Activated T-helper 2 cell treated with anti-CD3 and anti-CD28 coated beads, Interferon-gamma antibody, Interleukin-2, Interleukin-4, amounts not matched to agents 10 μg/mL and 5 μg/mL and 100 μg/mL, durations not matched to agents 14 hours and 24 hours and 36 hours (primary cell): Measurements from ENCODE around the gene DPP8. TPM values are rescaled to one million over a fixed set of nuclear protein-coding genes. Genes with fewer than 3 reads are reported as not detected.

Source experiments
- DNase-seq: peaks from one replicate; pipeline ENCODE4 v3.0.0; 2021; ENCODE audit warnings: low spot score
- H3K27ac Mint-ChIP-seq: one replicate; pipeline ENCODE4 v1.8.0; 2021; ENCODE audit warnings: mixed read lengths
- H3K27me3 Mint-ChIP-seq: one replicate; pipeline ENCODE4 v1.8.0; 2021; ENCODE audit warnings: low read depth, mixed read lengths
- H3K36me3 Mint-ChIP-seq: one replicate; pipeline ENCODE4 v1.8.0; 2021; ENCODE audit warnings: low read depth, mixed read lengths
- H3K4me1 Mint-ChIP-seq: one replicate; pipeline ENCODE4 v1.8.0; 2021; ENCODE audit warnings: low read depth, mixed read lengths
- H3K4me3 Mint-ChIP-seq: one replicate; pipeline ENCODE4 v1.8.0; 2021; ENCODE audit warnings: low read depth, mild to moderate bottlenecking, moderate library complexity, mixed read lengths
- H3K9me3 Mint-ChIP-seq: one replicate; pipeline ENCODE4 v1.8.0; 2021; ENCODE audit warnings: mixed read lengths
- intact Hi-C: fragments of 100-400 bp; cut with micrococcal nuclease; formaldehyde crosslinking; loops from one replicate; pipeline ENCODE4 v1.15.1; 2023
- total RNA-seq: library from RNA; stranded (reverse); gene quantifications from 2 replicates; pipeline ENCODE4 v1.2.3, GENCODE V29; 2022

Gene DPP8
- total RNA-seq, 1 donor from 2014 or later: 32.3 TPM

DNA sequence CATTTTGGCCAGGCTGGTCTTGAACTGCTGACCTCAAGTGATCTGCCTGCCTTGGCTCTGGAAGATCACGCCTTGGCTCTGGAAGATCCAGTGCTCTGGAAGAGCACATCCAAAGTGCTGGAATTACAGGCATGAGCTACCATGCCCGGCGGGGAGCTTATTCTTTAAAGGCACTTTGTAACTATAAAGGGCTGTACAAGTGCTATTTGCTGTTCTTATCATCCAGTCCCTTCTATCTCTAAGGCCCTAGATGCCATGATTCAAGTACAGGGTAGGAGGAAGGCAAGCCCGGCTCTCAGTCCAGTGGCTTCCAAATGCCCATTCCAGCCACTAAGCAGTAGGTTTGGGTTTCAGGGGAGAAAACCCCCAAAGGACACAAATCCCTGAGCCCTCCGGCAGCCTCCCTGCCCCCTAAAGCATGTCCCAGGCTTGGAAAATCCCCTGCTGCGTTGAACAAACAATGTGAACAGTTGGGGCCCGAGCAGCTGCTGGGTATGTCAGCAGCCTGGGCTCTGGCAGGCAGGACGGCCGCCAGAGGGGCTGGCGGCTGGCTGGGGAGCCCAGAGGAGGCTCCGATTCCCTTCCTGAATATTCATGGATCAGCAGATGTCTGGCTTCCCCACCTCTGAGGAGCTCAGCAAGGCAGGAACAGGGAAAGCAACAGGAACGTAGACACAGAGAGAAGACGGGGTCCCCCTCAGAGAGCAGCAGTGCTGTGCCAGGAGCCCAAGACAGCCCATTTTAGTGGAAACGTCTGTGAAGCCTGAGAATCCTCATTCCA is 102.5 kb downstream of the DPP8 start:
- Mint-ChIP-seq H3K4me1 (no peaks in the 10 kb centered on the region), H3K9me3 (no peaks in the 10 kb centered on the region), H3K36me3 (no peaks in the 10 kb centered on the region), H3K4me3 (no peak overlapping the region), H3K27ac (no peak overlapping the region), H3K27me3 (peaks cover 40% of the 10 kb centered on the region)
- DNase-seq: no peak
- intact Hi-C loops: no loop called here

DNA sequence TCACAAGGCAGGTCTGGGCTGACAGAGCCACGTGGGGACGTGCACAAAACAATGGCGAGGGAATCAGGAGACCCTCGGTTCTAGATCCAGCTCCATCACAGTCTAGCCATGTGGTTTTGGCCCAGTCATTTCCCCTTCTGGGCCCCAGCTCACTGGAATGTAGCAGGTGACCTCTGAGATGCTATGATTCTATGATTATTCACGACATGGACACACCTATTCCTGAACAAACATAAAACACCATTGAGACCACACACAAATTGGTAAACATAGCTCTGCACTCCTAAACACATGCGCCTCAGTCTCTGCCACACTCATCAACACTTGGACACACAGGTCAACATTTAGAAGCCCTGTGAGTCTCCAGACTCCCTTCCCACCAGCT is 103.7 kb downstream of the DPP8 start:
- intact Hi-C loops: no loop called here
- Mint-ChIP-seq H3K9me3 (no peaks in the 10 kb centered on the region), H3K27ac (no peak overlapping the region), H3K4me3 (no peak overlapping the region), H3K36me3 (no peaks in the 10 kb centered on the region), H3K4me1 (peaks cover 3% of the 10 kb centered on the region), H3K27me3 (peaks cover 36% of the 10 kb centered on the region)
- no peak for DNase-seq

DNA sequence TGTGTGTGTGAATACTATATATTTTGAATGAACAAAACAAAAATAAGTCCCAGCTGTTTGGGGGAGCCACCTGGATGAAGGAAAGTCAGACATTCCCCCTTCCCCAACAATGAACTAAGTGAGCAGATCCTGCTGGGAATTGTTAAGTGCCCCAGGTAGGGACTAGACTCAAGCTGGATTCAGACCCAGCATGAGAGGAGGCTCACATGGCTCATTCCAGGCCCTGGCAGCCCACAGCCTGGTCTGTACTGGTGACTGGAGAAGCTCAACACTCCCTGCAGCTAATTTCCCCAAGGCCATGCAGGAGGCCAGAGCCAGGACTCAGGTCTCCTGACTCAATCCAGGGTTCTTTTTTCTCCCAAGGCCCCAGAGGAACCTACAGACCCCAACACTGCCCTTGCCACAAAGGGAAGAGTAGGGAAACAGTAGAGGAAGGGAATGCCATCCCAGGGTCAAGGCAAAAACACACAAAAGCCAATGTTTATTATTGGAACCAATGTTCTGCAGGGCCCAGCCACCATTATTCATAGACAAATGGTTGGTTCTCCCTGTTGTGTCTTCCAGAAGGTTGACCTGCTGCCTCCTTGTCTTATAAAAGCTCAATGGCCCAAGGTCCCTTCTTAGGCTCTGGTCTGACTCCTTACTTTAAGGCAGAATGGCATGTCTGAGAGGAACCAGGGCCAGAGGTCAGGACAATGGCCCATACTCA is 104.3 kb downstream of the DPP8 start:
- no peak overlapping the region for H3K27ac Mint-ChIP-seq
- H3K9me3 Mint-ChIP-seq: no peaks in the 10 kb centered on the region
- no peak overlapping the region for H3K4me3 Mint-ChIP-seq
- intact Hi-C loops: no loop called here
- peaks cover 32% of the 10 kb centered on the region for H3K27me3 Mint-ChIP-seq
- no peak for DNase-seq
- peaks cover 3% of the 10 kb centered on the region for H3K4me1 Mint-ChIP-seq
- H3K36me3 Mint-ChIP-seq: no peaks in the 10 kb centered on the region

DNA sequence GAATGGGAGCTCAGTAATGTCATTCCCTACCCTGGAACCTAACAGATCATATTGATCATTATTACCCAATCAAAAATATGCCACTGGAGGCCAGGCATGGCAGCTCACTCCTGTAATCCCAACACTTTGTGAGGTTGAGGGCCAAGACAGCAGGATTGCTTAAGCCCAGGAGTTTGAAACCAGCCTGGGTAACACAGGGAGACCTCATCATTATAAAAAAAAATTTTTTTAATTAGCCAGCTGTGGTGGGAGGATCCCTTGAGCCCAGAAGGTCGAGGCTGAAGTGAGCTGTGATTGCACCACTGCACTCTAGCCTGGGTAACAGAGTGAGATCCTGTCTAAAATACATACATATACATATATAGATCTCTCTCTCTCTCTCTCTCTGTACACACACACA is 104.9 kb downstream of the DPP8 start:
- DNase-seq: no peak
- Mint-ChIP-seq H3K4me3 (no peak overlapping the region), H3K27me3 (peaks cover 27% of the 10 kb centered on the region), H3K36me3 (no peaks in the 10 kb centered on the region), H3K27ac (no peak overlapping the region), H3K4me1 (peaks cover 3% of the 10 kb centered on the region), H3K9me3 (no peaks in the 10 kb centered on the region)
- intact Hi-C loops: no loop called here

DNA sequence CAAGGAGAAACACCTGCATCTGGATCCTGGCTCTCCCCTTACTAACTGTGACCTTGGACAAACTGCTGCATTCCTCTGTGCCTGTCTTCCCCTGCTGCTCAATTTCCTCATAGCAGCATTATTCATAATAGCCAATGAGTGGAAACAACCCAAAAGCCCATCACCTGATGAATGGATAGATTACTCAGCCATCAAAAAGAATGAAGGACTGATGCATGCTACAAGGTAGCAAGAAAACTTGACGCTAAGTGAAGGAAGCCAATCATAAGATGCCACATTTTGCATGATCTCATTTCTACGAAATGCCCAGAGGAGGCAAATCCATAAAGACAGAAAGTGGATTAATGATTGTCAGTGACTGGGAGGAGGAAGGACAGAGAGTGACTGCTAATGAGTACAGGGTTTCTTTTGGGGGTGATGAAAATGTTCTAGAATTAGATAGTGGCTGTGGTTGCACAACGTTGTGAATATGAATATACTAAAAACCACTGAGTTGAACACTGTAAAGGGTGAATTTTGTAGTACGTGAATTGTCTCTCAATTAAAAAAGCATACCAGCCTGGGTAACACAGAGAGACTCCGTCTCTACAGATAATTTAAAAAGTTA is 105.9 kb downstream of the DPP8 start:
- Mint-ChIP-seq H3K4me3 (no peak overlapping the region), H3K36me3 (no peaks in the 10 kb centered on the region), H3K4me1 (peaks cover 3% of the 10 kb centered on the region), H3K27ac (no peak overlapping the region), H3K27me3 (peaks cover 26% of the 10 kb centered on the region), H3K9me3 (no peaks in the 10 kb centered on the region)
- intact Hi-C loops: no loop called here
- DNase-seq: no peak

DNA sequence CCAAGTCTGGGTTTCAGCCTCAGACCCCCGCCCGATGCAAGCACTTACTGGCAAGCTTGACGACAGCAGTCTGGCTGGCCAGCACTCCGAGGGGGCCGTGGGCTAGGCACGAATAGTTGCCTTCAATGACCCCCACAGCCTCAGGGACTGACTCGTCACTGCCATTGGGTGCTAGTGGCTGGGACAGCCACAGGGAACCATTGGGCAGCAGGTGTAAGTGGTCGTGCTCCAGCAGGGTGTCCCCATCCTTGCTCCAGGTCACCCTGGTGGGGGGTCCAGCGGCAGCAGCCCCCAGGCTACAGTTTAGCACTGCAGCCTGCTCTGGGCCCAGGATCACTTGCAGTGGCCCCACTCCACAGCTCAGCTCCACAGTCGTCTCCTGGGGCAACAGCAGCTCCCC is 106.5 kb downstream of the DPP8 start:
- Mint-ChIP-seq H3K36me3 (no peaks in the 10 kb centered on the region), H3K4me3 (no peak overlapping the region), H3K9me3 (no peaks in the 10 kb centered on the region), H3K27ac (no peak overlapping the region), H3K4me1 (peaks cover 3% of the 10 kb centered on the region), H3K27me3 (peaks cover 22% of the 10 kb centered on the region)
- intact Hi-C loops: no loop called here
- DNase-seq: no peak

DNA sequence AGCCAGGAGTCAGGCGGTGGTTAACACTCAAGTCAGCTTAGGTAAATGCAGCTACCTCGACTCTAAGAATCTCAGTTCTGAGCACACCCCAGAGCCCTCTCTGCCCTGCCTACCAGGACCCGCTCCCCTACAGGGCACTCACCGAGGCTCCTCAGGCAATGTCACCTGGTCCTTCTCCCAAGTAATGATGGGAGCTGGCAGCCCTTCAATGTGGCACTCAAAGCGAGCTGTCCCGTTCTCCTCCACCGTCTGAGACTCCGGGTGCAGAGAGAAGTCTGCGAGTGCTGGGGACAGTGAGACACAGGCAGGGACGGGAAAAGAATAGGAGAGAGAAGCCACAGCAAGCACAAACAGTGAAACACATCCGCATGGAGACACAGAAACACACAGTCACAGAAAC is 107.5 kb downstream of the DPP8 start:
- H3K4me1 Mint-ChIP-seq: peaks cover 3% of the 10 kb centered on the region
- H3K27ac Mint-ChIP-seq: no peak overlapping the region
- no peaks in the 10 kb centered on the region for H3K36me3 Mint-ChIP-seq
- intact Hi-C loops: no loop called here
- DNase-seq: no peak
- H3K27me3 Mint-ChIP-seq: peaks cover 25% of the 10 kb centered on the region
- no peaks in the 10 kb centered on the region for H3K9me3 Mint-ChIP-seq
- no peak overlapping the region for H3K4me3 Mint-ChIP-seq

DNA sequence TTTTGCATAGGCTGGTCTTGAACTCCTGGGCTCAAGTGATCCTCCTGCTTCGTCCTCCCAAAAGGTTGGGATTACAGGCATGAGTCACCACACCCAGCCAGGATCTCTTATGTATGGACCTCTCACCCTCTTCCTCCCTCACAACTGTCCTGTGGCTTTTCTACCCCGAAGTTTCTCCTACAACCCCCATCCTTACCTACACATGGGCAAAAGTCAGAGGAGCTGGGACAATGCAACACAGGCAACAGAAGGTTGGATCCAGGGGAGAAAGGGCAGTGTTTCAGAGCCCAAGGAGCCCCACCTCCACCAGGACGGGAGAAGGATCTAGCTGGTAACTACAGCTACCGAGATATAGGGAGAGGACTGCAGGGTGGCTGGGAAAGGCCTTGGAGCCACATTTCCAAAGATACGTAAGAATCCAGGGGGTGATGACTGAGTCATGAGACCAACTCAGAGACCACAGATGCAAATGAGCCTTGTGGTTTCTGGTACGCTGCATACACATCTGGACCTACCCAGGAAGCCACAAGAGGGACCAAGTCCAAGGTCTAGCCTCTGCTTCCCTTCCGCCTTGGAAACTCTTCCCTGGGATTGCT is 108.4 kb downstream of the DPP8 start:
- no peak overlapping the region for H3K4me3 Mint-ChIP-seq
- intact Hi-C loops: no loop called here
- no peaks in the 10 kb centered on the region for H3K9me3 Mint-ChIP-seq
- H3K27ac Mint-ChIP-seq: no peak overlapping the region
- no peaks in the 10 kb centered on the region for H3K36me3 Mint-ChIP-seq
- H3K4me1 Mint-ChIP-seq: peaks cover 3% of the 10 kb centered on the region
- no peak for DNase-seq
- peaks cover 24% of the 10 kb centered on the region for H3K27me3 Mint-ChIP-seq

DNA sequence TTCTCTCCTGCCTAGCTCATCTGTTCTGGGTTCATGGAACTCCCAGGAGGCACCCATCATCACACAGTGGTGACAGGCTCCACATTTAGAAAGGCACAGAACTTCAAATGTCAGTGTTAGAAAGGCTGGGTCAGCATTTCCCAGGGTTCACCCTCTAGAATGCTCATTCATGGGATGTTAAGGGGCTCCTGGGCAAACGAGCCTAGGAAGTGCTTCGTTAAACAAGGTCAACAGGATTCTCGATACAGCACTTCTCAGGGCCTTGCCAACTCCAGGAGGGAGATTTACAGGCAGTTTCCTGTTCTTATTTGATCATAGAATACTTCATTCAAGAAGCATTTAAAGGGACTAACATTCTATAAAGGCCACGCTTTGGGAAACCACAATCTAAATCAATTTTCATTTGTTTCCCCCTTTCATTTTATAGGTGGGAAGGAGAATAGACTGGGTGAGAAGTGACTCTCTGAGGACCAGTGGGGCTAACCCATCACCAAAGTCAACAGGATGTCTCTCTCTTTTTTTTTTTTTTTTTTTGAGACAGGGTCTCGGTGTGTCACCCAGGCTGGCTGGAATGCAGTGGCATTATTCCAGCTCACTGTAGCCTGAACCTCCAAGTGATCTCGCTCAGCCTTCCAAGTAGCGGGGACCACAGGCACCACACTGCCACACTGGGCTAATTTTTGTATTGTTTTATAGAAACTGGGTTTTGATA is 109.0 kb downstream of the DPP8 start:
- no peak for DNase-seq
- H3K27me3 Mint-ChIP-seq: peaks cover 24% of the 10 kb centered on the region
- H3K9me3 Mint-ChIP-seq: no peaks in the 10 kb centered on the region
- no peak overlapping the region for H3K4me3 Mint-ChIP-seq
- intact Hi-C loops: no loop called here
- H3K27ac Mint-ChIP-seq: no peak overlapping the region
- no peaks in the 10 kb centered on the region for H3K36me3 Mint-ChIP-seq
- H3K4me1 Mint-ChIP-seq: peaks cover 3% of the 10 kb centered on the region

DNA sequence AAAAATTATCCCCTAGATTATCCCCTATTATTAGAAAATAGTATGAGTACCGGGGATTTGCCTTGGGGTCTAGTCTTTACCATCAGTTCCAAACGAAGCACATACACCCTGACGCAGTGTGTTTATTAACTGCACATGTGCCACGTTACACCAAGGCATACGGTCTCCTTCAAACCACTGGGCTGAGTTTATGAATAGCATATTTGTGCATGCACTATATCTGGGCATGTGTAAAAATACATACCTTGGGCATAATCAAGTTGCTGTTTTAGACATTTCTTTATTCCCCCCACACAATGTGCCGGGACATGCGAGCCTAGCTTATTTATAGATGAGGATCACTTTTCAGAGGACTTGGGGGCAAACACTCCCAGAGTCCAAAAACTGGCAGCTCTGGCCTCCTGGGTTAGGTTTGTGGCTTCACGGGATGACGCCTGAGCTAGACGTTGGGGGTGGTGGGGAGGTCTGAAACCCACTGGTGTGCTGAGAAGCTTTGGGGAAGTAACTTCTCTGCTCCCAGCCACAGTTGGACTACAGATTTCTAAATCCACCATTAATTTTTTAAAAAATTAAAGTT is 111.0 kb downstream of the DPP8 start:
- Mint-ChIP-seq H3K4me3 (no peak overlapping the region), H3K36me3 (no peaks in the 10 kb centered on the region), H3K27ac (no peak overlapping the region), H3K27me3 (peaks cover 21% of the 10 kb centered on the region), H3K4me1 (peaks cover 3% of the 10 kb centered on the region), H3K9me3 (no peaks in the 10 kb centered on the region)
- intact Hi-C loops: no loop called here
- no peak for DNase-seq

DNA sequence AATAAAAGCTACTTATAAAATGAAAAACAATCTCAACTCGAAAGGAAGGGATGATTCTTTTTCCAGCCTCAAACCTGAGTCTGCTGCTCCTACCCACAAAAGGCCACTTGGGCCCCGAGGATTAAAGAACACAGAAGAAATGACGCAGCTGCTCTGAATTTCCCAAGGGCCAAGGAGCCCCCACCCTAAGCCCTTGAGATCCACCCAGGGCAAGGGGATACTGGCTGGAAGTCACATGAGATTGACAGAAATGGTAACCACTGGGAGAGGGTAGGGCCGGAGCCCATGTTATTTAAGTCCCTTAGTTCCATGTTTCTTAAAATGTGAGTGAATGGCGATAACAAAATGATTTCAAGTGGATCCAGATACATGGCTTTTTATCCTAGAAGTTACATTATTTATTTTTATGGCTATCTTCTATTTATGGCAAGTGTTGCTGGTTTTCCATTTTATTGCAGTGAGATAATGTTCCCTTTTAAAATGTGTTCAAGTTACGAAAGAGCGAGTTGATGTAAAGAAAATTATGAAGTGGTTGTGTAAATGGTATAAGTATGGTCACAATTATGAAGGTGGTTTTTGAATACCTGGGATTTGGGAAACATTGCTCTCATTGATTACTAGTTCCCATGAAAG is 111.6 kb downstream of the DPP8 start:
- no peak overlapping the region for H3K4me3 Mint-ChIP-seq
- no peaks in the 10 kb centered on the region for H3K36me3 Mint-ChIP-seq
- no peak for DNase-seq
- peaks cover 21% of the 10 kb centered on the region for H3K27me3 Mint-ChIP-seq
- intact Hi-C loops: no loop called here
- H3K9me3 Mint-ChIP-seq: no peaks in the 10 kb centered on the region
- H3K27ac Mint-ChIP-seq: no peak overlapping the region
- H3K4me1 Mint-ChIP-seq: peaks cover 6% of the 10 kb centered on the region
